ENCODE results near the gene DNAI4. TPM values are rescaled to one million over a fixed set of nuclear protein-coding genes. Genes with fewer than 3 reads are reported as not detected.

DNAI4 gene
- total RNA-seq, 2 experiments from 2014 or later = 1.9 to 10.2 TPM

DNA sequence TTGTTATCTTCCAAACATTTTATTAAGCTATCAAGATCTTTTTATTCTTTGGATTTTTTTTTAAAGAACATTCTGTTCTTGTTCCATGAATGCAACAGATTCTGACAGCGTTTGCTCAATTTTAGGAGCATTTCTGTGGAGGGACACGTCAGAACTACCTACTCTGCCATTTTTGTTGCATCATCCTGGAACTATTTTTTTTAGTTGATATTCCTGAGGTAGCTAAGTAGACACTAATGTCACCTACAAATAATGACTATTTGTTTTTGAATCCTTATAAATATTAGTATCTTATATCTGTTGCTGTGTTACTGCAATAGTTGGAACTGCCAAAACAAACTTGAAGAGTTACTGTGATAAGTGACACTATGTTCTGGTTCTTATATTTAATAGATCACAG lies 57.2 kb downstream of the DNAI4 start:
- no peaks in the 10 kb centered on the region for H3K9me2 ChIP-seq (ENCODE audit: insufficient read depth, low read length)

DNA sequence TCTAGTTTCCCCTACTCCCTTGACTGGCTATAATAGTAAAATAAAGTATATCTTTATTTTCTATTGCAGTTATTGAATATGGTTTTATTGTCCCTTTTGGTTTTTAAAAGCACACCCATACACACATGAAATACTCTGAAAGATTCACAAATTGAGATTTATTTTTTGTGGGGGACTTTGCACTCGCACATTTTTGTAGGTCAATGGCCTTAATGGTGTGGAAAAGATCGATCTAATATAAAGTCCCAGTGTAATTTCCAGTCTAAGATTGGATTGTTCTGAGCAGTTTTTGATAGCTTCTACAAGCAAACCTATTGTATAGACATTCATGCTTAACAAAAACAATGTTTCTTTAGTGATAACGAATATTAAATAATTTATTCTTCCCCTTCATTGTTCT lies 64.1 kb downstream of the DNAI4 start:
- no peak for DNase-seq (ENCODE audit: low spot score)
- Histone ChIP-seq H3K9me2 (ENCODE audit: insufficient read depth, low read length) (no peaks in the 10 kb centered on the region), H3K79me2 (ENCODE audit: insufficient read depth, low read depth, low read length) (no peaks in the 10 kb centered on the region), H4K20me1 (ENCODE audit: insufficient read depth, low read length) (no peaks in the 10 kb centered on the region), H3K4me3 (ENCODE audit: low read depth, low read length, poor library complexity, severe bottlenecking) (no peak overlapping the region), H3K4me1 (ENCODE audit: insufficient read depth, low read length, poor library complexity, severe bottlenecking) (no peaks in the 10 kb centered on the region), H2AFZ (ENCODE audit: low read length) (no peak overlapping the region), H3K27ac (ENCODE audit: low read depth, low read length, poor library complexity, severe bottlenecking) (no peak overlapping the region), H3K36me3 (ENCODE audit: insufficient read depth, low read length) (no peaks in the 10 kb centered on the region), H3K9me3 (ENCODE audit: low read length) (no peaks in the 10 kb centered on the region), H3K4me2 (ENCODE audit: low read length) (no peak overlapping the region)
- BruUV-seq (replicated peaks) = no TSS peak
- ChIA-PET POLR2A (interaction anchor here (1.0 to 1.5 kb wide), 3 partner anchors 11 to 49 kb away, joined by 3 to 4 read pairs (median 4); no protein-coding TSS in a partner anchor), CTCF (ENCODE audit: unreplicated experiment) (no interaction called here)
- no peak for TF ChIP-seq EZH2phosphoT487 (IDR thresholded peaks at IDR 0.05; ENCODE audit: borderline replicate concordance, low read depth, low read length)
- TF ChIP-seq, protein P1, sequence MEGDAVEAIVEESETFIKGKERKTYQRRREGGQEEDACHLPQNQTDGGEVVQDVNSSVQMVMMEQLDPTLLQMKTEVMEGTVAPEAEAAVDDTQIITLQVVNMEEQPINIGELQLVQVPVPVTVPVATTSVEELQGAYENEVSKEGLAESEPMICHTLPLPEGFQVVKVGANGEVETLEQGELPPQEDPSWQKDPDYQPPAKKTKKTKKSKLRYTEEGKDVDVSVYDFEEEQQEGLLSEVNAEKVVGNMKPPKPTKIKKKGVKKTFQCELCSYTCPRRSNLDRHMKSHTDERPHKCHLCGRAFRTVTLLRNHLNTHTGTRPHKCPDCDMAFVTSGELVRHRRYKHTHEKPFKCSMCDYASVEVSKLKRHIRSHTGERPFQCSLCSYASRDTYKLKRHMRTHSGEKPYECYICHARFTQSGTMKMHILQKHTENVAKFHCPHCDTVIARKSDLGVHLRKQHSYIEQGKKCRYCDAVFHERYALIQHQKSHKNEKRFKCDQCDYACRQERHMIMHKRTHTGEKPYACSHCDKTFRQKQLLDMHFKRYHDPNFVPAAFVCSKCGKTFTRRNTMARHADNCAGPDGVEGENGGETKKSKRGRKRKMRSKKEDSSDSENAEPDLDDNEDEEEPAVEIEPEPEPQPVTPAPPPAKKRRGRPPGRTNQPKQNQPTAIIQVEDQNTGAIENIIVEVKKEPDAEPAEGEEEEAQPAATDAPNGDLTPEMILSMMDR (conservative IDR thresholded peaks at IDR 0.05; ENCODE audit: low read length) = no peak
- intact Hi-C loops (cut with micrococcal nuclease; ENCODE audit: unreplicated experiment) = no loop called here

More for the DNA sequence above, 57.2 kb downstream of the DNAI4 start:
- Histone ChIP-seq H3K79me2 (ENCODE audit: insufficient read depth, low read depth, low read length) (no peaks in the 10 kb centered on the region), H3K4me3 (ENCODE audit: low read depth, low read length, poor library complexity, severe bottlenecking) (no peak overlapping the region), H3K27ac (ENCODE audit: low read depth, low read length, poor library complexity, severe bottlenecking) (no peak overlapping the region), H3K4me1 (ENCODE audit: insufficient read depth, low read length, poor library complexity, severe bottlenecking) (no peaks in the 10 kb centered on the region), H4K20me1 (ENCODE audit: insufficient read depth, low read length) (no peaks in the 10 kb centered on the region), H3K4me2 (ENCODE audit: low read length) (no peak overlapping the region), H2AFZ (ENCODE audit: low read length) (no peak overlapping the region), H3K9me3 (ENCODE audit: low read length) (no peaks in the 10 kb centered on the region), H3K36me3 (ENCODE audit: insufficient read depth, low read length) (no peaks in the 10 kb centered on the region)
- no TSS peak for BruUV-seq (replicated peaks)
- no peak for DNase-seq (ENCODE audit: low spot score)
- TF ChIP-seq, protein P1 (conservative IDR thresholded peaks at IDR 0.05; ENCODE audit: low read length) = no peak
- POLR2A ChIA-PET = no interaction called here
- intact Hi-C loops (cut with micrococcal nuclease; ENCODE audit: unreplicated experiment) = no loop called here
- CTCF ChIA-PET (ENCODE audit: unreplicated experiment) = no interaction called here

DNA sequence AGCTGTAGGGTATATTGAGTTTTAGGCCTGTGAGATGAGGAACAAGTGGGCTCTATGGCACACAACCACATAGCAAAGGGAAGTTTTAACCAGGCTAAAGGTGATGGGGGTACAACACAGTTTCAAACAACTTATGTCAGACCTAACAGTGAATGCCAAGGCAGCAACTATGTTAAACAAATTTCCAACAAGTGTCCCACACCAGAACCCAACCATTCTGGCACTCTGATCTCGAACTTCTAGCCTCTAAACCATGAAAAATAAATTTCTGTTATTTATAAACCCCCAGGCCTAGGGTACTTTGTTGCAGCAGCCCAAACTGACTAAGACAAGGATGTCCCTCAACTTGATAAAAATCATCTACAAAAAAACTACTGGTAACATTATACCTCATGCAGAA lies 71.3 kb downstream of the DNAI4 start:
- Histone ChIP-seq H3K4me2 (ENCODE audit: low read length) (no peak overlapping the region), H2AFZ (ENCODE audit: low read length) (peak overlapping the region; percentile 44; the same call in 1 of the 2 replicates), H3K4me3 (ENCODE audit: low read depth, low read length, poor library complexity, severe bottlenecking) (no peak overlapping the region), H3K9me2 (ENCODE audit: insufficient read depth, low read length) (no peaks in the 10 kb centered on the region; the same call in 1 of the 2 replicates), H4K20me1 (ENCODE audit: insufficient read depth, low read length) (no peaks in the 10 kb centered on the region), H3K79me2 (ENCODE audit: insufficient read depth, low read depth, low read length) (no peaks in the 10 kb centered on the region), H3K9me3 (ENCODE audit: low read length) (peaks cover 19% of the 10 kb centered on the region; the same call in 1 of the 2 replicates), H3K27ac (ENCODE audit: low read depth, low read length, poor library complexity, severe bottlenecking) (no peak overlapping the region), H3K4me1 (ENCODE audit: insufficient read depth, low read length, poor library complexity, severe bottlenecking) (peaks cover 13% of the 10 kb centered on the region), H3K36me3 (ENCODE audit: insufficient read depth, low read length) (peaks cover 5% of the 10 kb centered on the region; the same call in 1 of the 2 replicates)
- TF ChIP-seq, protein P1 (conservative IDR thresholded peaks at IDR 0.05; ENCODE audit: low read length) = no peak
- no peak for TF ChIP-seq EZH2phosphoT487 (IDR thresholded peaks at IDR 0.05; ENCODE audit: borderline replicate concordance, low read depth, low read length)
- intact Hi-C loops (cut with micrococcal nuclease; ENCODE audit: unreplicated experiment) = no loop called here
- no peak for DNase-seq (ENCODE audit: low spot score)
- CTCF ChIA-PET (ENCODE audit: unreplicated experiment) = no interaction called here
- POLR2A ChIA-PET = interaction anchor here (0.7 to 1.5 kb wide), 3 partner anchors 12 to 105 kb away, joined by 3 to 4 read pairs (median 3); no protein-coding TSS in a partner anchor
- BruUV-seq (replicated peaks) = no TSS peak
